NCI-H128 (cell line): ENCODE results near the gene CBR4.
A peak's percentile ranks its signal among the peaks of the same experiment; 100 is the strongest.
"Not testable (repeated sequence)": the region's sequence is repeated elsewhere in the genome, so short reads cannot be mapped to it uniquely, and the experiment has no call there.

Experiments used
- DNase-seq: peaks from one replicate; lab custom pipeline; 2025; ENCODE audit not compliant: unreplicated experiment; lab: John Stamatoyannopoulos, UW

Gene CBR4

DNA sequence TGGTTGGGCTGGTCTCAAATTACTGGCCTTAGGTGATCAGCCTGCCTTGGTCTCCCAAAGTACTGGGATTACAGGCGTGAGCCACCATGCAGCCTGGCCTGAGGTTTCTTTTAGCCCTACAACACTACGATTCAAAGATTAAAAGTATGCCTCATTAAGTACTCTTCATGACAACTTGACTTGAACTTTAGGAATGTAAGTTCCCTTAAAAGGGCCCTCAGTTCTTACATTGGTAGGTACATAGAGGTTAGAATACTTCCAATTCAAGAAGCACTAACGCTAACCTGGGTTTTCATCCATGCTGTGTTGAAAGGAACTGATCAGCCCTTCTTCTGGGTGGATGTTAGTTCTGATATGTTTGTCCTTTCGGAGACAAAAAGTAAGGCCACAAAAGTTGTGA is 15.1 kb downstream of the CBR4 start:
- DNase-seq: no peak

DNA sequence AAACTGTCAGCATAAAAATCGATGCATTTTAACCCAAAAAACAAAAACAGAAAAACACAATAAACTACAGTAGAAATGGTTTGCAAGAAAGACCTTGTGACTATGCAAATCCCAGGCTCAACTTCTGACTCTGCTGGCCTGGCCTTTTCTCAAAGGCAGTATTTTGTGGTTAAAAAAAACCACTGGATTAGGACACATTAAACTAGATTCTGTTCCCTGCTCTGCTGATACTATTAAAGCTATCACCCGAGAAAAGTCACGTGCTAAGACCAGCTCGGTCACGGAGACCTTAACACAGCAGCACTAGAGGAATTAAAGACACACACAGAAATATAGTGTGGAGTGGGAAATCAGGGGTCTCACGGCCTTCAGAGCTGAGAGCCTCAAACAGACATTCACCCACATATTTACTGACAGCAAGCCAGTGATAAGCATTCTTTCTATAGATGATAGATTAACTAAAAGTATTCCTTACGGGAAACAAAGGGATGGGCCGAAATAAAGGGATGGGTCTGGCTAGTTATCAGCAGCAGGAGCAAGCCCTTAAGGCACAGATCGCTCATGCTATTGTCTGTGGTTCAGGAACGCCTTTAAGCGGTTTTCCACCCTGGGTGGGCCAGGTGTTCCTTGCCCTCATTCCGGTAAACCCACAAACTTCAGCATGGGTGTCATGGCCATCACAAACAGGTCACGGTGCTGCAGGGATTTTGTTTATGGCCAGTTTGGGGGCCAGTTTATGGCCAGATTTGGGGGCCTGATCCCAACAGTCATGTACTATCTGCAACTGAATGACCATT is 16.1 kb downstream of the CBR4 start:
- no peak for DNase-seq

- DNase-seq: not testable (repeated sequence)
Observed at GRCh38 chr4:168992952-168993482, 17.0 kb downstream of the CBR4 start.

- DNase-seq: no peak
Observed at GRCh38 chr4:168981942-168982341, 28.1 kb downstream of the CBR4 start.

DNA sequence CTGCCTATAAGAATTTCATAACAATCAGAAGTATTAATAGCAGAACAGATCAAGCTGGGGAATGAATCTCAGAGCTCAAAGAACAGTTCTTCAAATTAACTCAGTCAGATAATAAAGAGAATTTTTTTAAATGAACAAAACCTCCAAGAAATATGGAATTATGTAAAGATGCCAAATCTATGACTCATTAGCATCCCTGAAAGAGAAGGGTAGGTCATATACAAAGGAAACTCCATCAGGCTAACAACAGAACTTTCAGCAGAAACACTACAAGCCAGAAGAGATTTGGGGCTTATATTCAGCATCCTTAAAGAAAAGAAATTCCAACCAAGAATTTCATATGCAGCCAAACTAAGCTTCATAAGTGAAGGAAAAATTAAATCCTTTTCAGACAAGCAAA is 28.6 kb downstream of the CBR4 start:
- DNase-seq: no peak

DNA sequence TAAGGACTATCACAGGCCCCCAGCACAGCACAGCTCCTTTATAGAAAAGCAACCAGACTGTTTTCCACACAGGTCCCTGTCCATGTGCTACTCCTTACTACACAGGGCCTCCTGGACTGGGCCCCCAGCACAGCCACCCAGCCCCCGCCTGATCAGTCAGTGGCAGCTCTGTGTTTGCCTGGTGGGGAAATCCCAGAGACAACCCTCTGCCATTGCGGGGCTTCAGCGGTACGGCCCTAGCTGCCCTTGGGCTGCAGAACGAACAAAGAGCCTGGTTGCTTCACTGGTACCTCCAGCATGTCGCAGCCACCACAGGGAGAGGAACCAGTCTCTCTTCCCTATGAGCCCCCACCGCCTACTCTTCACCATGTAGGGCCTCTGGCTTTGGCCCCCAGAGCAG is 30.7 kb downstream of the CBR4 start:
- no peak for DNase-seq

GRCh38 chr4:168978001-168978700 is 31.9 kb downstream of the CBR4 start:
- no peak for DNase-seq

DNA sequence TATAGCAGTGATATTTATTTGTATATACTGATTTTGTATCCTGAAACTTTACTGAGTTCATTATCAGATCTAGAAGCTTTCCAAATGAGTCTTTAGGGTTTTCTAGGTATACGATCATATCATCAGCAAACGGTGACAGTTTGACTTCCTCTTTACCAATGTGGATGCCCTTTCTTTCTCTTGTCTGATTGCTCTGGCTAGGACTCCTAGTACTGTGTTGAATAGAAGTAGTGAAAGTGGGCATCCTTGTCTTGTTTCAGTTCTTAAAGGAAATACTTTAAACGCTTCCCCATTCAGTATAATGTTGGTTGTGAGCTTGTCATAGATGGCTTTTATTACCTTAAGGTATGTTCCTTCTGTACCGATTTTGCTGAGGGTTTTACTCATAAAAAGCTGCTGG is 37.5 kb downstream of the CBR4 start:
- no peak for DNase-seq

DNA sequence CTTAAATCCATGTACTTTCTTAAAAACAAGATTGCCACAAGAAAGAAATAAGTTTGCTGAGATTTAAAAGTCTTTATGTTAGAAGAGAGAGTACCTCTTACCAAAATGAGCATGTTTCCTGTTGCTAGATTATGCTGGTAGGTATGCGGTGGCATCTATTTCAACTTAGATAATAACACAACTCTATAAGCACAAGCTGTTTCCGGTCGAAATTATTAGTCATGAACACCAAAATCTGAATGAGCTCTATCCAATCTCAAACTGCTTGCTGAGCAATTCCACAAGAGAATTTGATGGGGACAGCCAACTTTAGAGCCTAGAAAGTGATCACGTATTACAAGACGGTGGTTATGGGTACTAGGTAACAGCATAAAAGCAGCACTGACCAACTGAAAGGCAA is 49.3 kb downstream of the CBR4 start:
- DNase-seq: no peak

- no peak for DNase-seq
Observed at GRCh38 chr4:168955674-168956073, 54.4 kb downstream of the CBR4 start.

DNA sequence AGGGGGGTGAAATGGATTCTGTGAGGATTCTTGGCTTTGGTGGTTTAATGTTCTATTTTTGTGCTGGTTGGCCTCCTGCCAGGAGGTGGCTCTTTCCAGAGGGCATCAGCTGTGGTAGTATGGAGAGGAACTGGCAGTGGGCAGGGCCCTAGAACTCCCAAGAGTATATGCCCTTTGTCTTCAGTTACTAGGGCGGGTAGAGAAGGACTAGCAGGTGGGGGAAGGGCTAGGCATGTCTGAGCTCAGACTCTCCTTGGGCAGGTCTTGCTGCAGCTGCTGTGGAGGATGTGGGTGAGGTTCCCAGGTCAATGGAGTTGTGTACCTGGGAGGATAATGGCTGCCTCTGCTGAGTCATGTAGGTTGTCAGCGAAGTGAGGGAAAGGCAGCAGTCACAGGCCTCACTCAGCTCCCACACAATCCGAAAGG is 57.2 kb downstream of the CBR4 start:
- peak; percentile 14 for DNase-seq

DNA sequence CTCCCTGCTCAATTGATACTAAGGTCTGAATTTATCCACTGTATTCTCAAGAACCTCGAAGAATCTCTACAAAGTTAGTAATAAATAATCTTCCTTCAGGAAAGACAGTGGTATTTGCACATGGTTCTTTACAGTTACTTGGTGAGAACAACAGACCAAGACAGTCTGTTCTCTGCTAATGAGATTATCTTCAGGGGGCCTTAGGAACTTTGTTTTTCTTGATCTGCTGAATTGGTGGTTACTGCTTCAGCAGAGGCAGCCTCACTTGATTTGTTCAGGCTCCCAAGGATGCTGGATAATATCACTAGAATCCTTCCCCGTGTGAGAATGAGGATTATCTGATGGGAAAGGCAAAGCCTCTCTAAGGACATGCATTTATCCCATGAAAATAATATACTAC is 64.8 kb downstream of the CBR4 start:
- DNase-seq: no peak

- DNase-seq: no peak
Observed at GRCh38 chr4:168942985-168943384, 67.1 kb downstream of the CBR4 start.
